HuH-7 (cell line): ENCODE measurements around the gene NR2C2AP.

Source experiments
- DNase-seq: peaks from one replicate; pipeline ENCODE4 v3.0.0; 2011; ENCODE audit warnings: low spot score

NR2C2AP gene

DNA sequence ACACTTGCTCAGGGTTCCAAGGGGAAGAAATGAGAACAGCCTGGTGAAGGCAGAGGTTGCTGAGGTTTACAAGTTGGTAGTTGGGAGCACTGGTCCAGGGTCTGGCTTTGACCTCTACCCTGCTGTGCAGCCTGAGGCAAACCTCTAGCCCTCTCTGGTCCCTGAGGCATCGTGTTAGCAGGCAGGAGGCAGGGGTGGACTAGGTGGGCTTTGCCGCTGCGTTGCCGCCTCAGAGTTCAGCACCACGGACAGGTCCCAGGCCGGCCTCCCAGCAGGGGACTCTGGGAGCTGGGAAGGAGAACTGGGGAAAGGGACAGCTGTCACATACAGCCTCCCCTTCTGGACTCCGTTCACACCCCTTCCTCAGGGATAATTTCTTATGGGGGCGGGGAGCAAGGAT, 11.7 kb upstream of the NR2C2AP start:
- peak; percentile 93 for DNase-seq

GRCh38 chr19:19214159-19214490, 10.9 kb upstream of the NR2C2AP start:
- no peak for DNase-seq

- DNase-seq = no peak
Measured at GRCh38 chr19:19213426-19214158, 10.4 kb upstream of the NR2C2AP start.

DNA sequence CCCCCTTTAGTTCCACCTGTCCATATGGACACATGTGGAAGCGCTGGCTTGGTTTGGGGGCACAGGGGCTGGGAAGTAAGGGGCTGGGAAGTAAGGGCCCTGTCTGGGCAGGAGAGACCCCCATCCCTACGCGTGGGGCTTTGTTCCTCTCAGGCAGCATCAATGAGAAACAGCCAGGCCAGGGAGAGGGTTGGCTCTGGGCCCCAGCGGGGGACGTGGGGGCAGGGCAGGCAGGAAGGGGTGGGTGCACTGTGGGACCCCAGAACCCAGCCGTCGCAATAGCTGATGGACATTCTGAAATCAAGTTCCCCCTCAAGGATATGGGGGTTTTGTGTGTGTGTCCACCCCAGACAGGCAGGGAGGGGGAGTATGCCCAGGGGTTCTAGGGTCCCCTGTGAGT, 9.7 kb upstream of the NR2C2AP start:
- no peak for DNase-seq

DNA sequence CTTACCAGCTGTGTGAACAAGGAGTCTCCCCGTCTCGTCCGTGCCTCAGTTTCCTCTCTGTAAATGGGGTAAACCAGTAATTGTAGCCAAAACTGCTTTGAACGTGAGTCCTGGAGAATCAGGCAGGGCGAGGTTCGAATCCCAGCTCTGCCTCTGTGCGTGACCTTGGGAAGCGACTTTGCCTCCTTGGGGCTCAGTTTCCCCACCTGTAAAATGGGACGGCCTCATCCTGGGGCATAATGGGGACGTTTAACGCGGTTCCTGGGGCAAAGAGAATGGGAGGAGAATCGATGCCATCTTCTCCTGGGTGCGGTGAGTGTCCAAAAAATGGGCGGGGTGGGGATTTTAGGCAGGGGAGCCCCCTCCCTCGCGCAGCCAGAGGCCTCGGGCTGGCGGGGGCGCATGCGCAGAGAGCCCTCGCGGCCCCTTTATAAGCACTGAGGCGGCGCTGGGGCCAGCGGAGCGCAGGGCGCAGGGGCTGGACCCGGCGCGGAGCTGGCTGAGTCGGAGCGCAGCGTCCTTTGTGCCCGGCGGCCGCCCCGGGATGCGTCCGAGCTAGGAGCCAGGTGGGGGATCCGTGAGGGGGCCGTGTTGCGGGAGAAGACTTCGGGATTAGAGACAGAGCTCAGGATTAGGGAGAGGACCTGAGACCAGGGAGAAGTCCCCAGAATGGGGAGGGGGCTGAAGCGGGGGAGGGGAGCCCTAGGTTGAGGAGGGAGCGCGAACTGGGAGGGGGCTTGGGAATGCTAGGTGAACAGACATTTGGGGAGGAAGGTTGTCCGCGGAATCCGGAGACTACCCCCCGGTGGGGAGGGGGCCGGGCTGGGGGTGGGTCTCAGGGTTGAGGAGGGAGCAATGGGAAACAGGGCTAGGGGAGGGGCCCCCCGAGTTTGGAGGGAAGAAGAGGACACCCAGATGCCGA, 8.5 kb upstream of the NR2C2AP start, which contains the start of gene NCAN:
Gene NCAN (plus strand): TSS at position 460 of the 922 bp plus-strand sequence. CDS start 4,996 bp downstream, outside the sequence.
- no peak for DNase-seq

DNA sequence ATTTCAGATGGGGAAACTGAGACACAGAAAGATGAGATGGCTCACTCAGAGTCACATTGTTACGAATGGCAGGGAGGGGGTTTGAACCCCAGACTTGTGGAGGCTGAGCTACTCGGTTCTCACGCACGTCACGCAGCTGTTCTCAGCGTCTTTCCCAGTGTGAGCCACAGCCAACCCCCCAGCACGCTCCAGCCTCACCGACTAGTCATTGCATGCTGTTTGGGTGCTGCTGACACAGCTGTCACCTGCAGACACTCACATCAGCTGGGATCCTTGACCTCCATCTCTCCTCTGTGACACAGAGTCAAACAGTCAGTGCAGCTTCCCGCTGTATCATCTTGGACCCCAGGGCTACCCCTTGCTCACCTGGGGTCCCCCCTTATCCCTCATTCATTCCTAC, 6.2 kb upstream of the NR2C2AP start:
- DNase-seq = no peak

GRCh38 chr19:19207637-19208572, 4.7 kb upstream of the NR2C2AP start:
- no peak for DNase-seq

- DNase-seq = no peak
Measured at GRCh38 chr19:19206938-19207337, 3.7 kb upstream of the NR2C2AP start.

- DNase-seq = no peak
Measured at GRCh38 chr19:19205416-19206410, 2.5 kb upstream of the NR2C2AP start.

DNA sequence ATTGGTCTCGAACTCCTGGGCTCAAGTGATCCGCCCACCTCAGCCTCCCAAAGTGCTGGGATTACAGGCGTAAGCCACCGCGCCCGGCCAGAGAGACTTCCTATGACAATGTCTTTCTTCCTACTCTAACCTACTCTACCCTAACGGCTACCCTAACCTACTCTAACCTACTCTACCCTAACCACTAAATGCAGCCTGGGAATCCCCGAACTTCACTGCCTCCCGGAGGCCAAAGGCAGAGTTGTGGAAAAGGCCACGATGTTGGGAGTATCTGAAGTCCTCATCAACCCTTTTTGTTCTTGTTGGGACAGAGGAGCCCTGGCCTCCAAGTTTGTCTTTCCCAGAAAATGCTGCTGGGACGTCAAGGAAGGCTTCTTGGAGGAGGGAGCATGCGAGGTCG, 967 bp upstream of the NR2C2AP start:
- peak; percentile 66 for DNase-seq

DNA sequence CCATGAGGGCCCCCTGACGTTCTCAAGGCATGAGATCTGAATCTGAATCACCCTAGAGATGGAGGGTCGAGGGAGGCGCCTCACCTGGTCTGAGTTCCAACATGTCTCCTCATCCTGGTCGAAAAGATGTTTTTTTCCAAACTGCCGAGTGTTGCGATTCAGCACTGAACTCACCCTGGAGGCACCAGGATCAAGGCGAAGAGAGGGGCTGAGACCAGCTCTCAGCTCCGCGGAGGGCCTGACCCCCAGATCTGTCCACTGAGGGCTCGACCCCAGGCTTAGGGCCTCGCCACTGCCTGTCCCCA, 555 bp downstream of the NR2C2AP start:
- no peak for DNase-seq

GRCh38 chr19:19201697-19202630, 1.2 kb downstream of the NR2C2AP start:
- no peak for DNase-seq

- DNase-seq = no peak
Measured at GRCh38 chr19:19193926-19194325, 9.3 kb downstream of the NR2C2AP start.

DNA sequence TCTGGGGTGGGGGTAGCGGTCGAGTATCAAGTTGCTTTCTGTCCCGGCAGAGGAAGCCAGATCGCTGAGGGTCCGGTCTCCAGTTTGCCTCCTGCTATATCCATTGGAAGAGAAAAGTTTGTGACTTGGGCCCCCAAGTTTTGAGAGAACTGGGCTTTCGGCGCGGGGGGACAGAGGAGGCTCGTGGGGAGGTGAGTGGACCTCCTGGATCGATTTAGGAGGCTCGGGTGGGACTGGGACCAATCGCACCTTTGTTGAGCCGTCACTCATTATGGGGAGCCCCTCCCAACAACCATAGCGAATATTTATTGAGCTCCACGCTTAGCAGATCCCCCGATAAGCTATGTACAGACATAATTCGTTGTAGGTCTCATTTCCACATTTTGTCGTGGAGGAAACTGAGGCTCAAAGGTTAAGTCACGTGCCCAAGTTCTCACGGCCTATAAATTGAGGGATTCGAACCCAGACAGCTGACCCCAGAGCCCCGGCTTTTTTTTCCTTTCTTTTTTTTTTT, 10.2 kb downstream of the NR2C2AP start:
- no peak for DNase-seq

DNA sequence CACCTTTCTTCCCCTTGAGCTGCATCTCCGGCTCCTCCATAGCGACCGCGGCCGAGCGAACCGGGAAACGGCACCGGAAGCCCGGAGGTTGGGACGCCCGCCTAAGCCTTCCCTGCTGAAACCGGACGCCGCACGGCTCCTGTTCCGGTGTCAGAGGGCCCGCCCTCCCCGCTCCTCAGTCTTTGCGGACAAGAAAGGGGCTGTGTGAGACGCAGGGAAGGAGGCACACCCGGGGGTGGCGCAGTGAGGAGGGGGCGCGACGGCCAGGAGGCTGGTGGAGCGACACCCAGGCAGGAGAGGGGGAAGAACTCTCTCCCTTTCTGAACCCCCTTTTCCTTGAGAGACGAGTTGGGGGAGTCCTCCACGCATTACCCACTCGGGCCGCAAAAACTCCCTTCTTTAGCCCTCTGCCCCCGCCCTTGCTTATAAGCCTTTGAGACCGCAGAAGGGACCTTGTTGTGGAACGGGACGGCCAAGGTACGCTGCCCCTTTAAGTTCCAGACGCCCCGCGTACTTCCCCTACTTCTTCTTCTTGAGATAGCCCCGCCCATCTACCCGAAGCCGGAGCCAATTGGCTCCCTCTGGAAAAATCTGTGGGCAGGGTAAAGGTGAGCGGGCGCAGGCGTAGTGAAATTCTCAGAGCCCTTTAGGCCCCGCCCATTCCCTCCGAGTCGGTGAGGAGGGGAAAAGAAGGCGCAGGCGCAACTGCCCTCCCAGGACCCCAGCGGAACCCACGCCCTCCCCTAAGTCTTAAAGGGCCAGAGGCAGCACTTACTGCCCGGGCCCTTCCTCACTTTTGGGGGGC, 10.9 kb downstream of the NR2C2AP start, which contains the start of the genes BORCS8 and RFXANK:
Gene BORCS8 (minus strand): TSS at position 75 of the 805 bp plus-strand sequence. CDS start 35 bp downstream, at position 40.
Gene RFXANK (plus strand): TSS at position 181 of the 805 bp plus-strand sequence. CDS start 1,689 bp downstream, outside the sequence.
- DNase-seq = peak; percentile 99

- DNase-seq = no peak
Measured at GRCh38 chr19:19191768-19192077, 11.5 kb downstream of the NR2C2AP start.

DNA sequence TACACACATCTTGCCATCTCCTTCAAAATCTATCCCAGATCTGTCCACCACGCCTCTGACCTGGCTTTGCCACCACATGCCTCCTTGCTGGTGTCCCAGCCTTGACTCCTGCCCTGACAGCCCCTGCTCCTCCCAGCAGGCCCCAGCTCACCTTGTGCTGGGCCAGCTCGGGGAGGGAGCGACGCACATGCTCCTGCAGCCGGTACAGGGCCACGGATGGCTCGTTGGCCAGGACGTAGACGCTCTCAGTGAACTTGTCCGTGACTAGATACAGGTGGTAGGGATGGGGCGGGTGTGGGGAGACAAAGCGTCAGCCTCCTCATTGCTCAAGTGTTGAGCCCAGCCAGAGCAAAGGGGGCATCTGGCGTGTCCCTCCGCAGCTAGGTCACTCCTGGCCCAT, 16.5 kb downstream of the NR2C2AP start:
- DNase-seq = no peak

DNA sequence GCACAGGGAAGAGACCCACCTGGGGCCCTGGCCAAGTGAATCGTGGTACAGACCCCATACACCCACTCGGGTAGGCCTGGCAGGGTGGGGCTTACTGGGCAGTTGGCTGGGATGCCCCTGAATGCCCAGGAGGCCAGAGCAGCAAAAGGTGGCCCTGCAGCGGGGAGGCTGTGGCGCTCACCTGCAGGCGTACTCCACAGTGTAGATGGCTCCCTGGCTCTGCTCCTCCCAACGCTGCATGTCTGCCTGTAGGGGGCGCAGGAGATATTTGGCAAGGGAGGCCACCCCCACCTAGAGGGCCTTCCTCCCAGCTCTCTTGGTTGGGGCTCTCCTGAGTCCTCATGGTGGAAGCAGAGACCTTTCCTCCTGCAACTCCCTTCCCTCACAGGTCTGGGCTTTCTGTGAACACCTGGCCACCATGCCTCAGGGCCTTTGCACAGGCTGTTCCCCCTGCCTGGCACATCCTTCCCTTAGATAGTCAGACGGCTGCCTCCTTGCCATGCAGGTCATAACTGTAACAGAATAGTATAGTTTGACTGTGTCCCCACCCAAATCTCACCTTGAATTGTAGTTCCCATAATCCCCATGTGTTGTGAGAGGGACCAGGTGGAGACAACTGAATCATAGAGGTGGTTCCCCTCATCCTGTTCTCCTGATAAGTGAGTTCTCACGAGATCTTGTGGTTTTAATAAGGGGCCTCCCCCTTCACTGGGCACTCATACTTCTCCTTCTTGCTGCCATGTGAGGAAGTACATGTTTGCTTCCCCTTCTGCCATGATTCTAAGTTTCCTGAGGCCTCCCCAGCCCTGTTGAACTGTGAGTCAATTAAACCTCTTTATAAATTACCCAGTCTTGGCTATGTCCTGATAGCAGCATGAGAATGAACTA, 17.1 kb downstream of the NR2C2AP start:
- peak; percentile 87 for DNase-seq
